COLO668 (cell line): ENCODE data around the gene COL6A2.
"Not testable (repeated sequence)": the region's sequence is repeated elsewhere in the genome, so short reads cannot be mapped to it uniquely, and the experiment has no call there.

Experiments
- DNase-seq: peaks from one replicate; lab custom pipeline; 2025; ENCODE audit not compliant: unreplicated experiment; lab: John Stamatoyannopoulos, UW

Gene COL6A2

GRCh38 chr21:46078322-46078977 is 19.5 kb upstream of the COL6A2 start:
- DNase-seq, result no peak

GRCh38 chr21:46078978-46079351 is 18.9 kb upstream of the COL6A2 start:
- no peak for DNase-seq

DNA sequence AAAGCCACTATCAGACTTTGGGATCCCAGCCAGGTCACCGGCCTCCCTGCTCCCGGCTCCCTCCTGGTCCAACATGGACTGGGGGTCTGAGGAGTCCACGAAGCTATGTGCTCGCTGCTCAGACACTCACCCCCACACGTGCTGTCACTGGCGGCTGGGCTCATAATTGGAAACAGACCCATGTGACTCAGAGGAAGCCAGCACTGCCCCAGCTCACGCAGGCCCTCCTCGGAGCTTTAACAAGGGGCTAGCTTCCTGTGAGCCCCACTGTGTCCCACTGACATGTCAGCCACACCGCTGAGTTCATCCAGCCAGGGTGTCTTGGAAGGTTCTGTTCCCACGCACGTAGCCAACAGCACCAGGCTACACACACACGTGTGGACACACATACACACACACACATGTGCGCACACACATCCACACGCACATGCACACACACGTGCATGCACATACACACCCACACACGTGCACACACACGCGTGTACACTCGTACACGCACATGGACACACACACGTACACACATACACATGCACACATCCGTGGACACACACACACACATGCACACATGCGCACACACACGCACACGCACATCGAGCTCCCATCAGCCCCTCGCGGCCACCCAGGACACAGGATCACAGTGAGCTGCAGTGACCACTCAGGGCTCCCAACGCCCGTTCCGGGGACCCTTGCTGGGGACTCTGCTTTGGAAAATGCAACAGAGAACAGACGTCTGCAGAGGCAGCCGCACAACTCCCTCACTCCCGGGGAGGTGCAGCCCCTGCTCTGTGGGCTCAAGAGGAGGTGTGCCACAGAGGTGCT is 18.4 kb upstream of the COL6A2 start:
- DNase-seq, result no peak

- DNase-seq, result no peak
Measured at GRCh38 chr21:46080171-46081021, 17.5 kb upstream of the COL6A2 start.

GRCh38 chr21:46081022-46081861 is 16.7 kb upstream of the COL6A2 start:
- no peak for DNase-seq

- DNase-seq, result no peak
Measured at GRCh38 chr21:46081862-46082712, 15.8 kb upstream of the COL6A2 start.

DNA sequence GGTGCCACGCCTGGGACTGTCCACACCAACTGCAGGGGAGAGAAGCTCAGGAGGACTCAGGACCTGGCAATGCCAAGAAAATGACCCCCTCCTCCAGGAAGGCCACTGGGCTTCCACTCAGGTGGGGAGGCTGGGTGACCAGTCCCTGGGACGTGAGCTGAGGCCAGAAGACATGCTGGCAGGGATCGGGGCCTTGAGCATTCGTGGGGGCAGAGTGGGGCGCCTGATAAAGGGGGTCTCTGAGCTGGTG is 15.3 kb upstream of the COL6A2 start:
- no peak for DNase-seq

- DNase-seq, result no peak
Measured at GRCh38 chr21:46082963-46083790, 14.7 kb upstream of the COL6A2 start.

- DNase-seq, result no peak
Measured at GRCh38 chr21:46083791-46084561, 13.9 kb upstream of the COL6A2 start.

- no peak for DNase-seq
Measured at GRCh38 chr21:46084709-46085108, 13.2 kb upstream of the COL6A2 start.

DNA sequence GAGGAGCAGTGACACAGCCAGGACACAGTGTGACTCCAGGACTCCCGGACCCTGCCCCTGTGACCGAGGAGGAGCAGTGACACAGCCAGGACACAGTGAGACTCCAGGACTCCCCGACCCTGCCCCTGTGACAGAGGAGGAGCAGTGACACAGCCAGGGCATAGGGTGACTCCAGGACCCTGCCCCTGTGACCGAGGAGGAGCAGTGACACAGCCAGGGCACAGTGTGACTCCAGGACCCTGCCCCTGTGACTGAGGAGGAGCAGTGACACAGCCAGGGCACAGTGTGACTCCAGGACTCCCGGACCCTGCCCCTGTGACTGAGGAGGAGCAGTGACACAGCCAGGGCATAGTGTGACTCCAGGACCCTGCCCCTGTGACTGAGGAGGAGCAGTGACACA is 12.7 kb upstream of the COL6A2 start:
- DNase-seq, result not testable (repeated sequence)

- no peak for DNase-seq
Measured at GRCh38 chr21:46087641-46088040, 10.3 kb upstream of the COL6A2 start.

- no peak for DNase-seq
Measured at GRCh38 chr21:46088189-46088588, 9.7 kb upstream of the COL6A2 start.

DNA sequence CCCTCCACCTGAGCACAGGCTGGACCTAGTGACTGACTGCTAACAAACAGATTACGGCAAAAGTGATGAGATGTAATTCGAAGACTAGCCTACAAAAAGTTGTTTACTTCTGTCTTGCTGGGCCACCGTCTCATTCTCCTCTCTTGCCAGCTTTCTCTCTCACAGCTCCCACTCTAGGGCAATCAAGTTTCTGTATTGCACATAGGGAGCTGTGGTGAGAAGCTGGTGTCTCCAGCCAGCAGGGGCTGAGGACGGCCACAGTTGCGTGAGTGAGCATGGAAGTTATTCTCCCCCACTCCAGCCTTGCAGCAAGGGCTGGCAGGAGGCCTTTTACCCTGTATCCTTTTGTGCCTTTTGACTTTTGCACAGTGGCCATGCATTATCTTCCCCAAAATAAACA is 8.6 kb upstream of the COL6A2 start:
- no peak for DNase-seq

DNA sequence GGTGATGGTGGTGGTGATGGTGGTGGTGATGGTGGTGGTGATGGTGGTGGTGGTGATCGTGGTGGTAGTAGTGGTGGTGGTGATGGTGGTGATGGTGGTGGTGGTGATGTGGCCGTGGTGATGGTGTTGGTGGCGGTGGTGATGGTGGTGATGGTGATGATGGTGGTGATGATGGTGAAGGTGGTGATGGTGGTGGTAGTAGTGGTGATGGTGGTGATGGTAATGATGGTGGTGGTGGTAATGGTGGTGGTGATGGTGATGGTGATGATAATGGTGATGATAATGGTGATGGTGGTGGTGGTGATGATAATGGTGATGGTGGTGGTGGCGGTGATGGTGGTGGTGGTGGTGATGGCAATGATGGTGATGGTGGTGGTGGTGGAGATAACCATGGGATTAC is 6.8 kb upstream of the COL6A2 start:
- no peak for DNase-seq

DNA sequence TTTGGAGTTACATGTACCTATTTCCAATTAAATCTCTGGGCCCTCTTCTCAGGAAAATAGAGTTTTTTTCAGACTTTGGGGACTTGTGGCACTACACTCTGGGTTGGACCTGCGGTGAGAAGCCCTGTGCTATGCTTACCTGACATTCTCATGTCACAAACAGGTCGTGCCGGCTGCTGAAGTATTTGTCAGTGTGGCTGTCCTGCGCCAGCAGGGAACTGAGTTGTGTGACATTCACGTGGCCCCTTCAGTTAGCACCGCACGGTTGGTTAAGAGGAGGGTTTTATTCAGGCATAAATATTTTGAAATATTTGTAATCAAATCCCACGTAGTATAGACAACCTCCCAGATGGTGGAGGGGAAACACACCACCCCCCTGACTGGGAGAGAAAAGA is 6.3 kb upstream of the COL6A2 start:
- no peak for DNase-seq

- DNase-seq, result no peak
Measured at GRCh38 chr21:46092026-46092764, 5.7 kb upstream of the COL6A2 start.
